GM19455 (cell line): ENCODE measurements around the gene BCAN.

Source experiments
- ATAC-seq: cut with Tn5 transposase; IDR thresholded peaks from one replicate; pipeline ENCODE4 v1.9.1; 2021; ENCODE audit not compliant: unreplicated experiment

Gene BCAN

DNA sequence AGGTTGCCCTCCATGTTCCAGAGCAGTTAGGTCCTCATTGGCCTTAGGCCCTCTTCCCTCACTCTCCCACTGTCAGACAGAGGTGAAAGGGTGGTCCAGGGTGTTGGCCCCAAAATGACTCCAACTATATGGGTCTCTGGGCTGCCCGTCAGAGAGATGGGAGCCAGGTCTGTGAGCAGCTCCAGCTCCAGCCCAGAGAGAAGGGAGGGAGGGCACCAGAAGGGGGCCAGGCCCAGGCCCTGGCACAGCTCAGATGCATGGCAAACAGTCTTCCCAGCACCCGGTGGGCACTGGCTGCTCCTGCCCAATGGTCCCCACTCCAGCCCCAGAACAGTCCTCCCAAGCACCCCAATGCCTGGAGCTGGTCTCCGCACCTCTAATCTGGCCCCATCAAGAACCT lies 2.2 kb downstream of the BCAN start:
- no peak for ATAC-seq

- no peak for ATAC-seq
Measured at GRCh38 chr1:156644640-156645039, 2.7 kb downstream of the BCAN start.

DNA sequence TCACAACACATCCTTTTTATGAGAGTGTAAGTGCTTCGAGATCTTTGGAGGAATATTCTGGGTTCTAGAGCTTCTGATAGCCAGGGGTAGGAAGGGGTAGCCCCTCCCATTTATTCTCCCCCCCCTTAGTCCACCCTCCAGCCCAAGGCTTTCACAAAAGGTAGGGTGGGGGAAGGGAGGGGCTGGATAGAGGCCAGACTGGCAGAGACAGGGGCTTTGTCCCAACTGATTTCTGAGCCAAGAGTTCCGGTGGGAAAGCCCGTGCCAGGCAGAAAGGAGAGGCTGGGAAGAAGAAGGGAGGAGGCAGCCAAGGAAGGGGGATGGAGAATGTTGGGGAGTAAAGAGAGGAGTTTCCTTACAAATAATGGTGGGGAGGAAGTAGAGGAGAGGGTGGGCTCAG lies 3.1 kb downstream of the BCAN start:
- ATAC-seq = no peak

DNA sequence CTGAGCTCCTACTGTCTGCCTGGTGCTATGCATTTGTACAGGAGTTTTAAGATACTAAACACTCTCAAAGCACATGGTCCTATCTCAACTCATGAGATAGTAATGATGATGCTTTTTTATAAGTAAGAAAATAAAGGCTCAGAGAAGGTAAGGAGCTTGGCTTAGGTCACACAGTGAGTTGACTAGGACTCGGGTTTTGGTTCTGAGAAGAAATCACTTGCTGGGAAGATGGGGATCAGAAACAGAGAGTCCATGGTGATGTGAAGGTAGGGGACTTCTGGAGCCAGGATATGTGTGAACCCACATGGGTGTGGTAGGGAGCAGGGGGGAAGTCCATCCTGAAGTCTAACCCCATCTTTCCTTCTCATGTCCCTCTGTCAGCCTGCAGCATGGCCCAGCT lies 3.7 kb downstream of the BCAN start:
- no peak for ATAC-seq

GRCh38 chr1:156646738-156647211 lies 4.9 kb downstream of the BCAN start:
- no peak for ATAC-seq

DNA sequence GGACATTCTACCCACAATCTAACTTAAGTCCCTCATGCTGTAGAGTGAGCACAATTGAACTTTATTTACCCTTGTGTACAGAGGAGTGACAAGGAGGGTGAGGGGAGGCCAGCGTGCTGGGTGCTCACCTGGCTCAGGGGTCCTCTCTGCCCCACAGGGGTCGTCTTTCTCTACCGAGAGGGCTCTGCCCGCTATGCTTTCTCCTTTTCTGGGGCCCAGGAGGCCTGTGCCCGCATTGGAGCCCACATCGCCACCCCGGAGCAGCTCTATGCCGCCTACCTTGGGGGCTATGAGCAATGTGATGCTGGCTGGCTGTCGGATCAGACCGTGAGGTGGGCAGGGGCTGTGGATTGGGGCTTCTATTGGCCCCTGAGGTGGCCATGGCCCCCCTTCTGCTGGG lies 5.4 kb downstream of the BCAN start:
- ATAC-seq = no peak

DNA sequence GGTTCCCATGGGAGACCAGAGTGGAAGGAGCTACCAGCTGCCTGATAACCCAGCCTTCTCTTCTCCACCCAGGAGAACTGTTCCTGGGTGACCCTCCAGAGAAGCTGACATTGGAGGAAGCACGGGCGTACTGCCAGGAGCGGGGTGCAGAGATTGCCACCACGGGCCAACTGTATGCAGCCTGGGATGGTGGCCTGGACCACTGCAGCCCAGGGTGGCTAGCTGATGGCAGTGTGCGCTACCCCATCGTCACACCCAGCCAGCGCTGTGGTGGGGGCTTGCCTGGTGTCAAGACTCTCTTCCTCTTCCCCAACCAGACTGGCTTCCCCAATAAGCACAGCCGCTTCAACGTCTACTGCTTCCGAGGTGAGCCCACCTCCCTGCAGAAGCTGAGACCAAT lies 6.6 kb downstream of the BCAN start:
- ATAC-seq = no peak

GRCh38 chr1:156648951-156649350 lies 7.0 kb downstream of the BCAN start:
- no peak for ATAC-seq

GRCh38 chr1:156652131-156652991 lies 10.4 kb downstream of the BCAN start:
- no peak for ATAC-seq

- no peak for ATAC-seq
Measured at GRCh38 chr1:156652992-156653355, 11.1 kb downstream of the BCAN start.

DNA sequence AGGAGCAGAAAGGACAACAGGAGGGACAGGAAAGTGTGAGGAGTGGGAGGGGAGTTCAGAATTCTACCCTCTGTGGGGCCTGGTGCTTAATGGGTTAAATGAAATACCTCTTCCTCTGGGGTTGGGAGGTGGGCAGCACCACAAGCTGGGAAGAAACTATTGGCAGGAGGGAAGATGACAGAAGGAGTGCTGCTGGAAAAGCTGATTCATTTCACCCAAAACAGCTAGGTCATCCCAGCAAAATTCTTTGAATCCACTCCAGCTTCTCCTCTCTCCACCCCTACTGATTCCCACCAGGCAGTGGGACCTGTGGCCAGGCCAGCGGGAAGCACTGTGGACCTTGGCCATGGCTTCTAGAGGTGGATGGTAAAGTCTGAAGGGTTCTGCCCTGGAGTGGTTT lies 12.8 kb downstream of the BCAN start:
- no peak for ATAC-seq

DNA sequence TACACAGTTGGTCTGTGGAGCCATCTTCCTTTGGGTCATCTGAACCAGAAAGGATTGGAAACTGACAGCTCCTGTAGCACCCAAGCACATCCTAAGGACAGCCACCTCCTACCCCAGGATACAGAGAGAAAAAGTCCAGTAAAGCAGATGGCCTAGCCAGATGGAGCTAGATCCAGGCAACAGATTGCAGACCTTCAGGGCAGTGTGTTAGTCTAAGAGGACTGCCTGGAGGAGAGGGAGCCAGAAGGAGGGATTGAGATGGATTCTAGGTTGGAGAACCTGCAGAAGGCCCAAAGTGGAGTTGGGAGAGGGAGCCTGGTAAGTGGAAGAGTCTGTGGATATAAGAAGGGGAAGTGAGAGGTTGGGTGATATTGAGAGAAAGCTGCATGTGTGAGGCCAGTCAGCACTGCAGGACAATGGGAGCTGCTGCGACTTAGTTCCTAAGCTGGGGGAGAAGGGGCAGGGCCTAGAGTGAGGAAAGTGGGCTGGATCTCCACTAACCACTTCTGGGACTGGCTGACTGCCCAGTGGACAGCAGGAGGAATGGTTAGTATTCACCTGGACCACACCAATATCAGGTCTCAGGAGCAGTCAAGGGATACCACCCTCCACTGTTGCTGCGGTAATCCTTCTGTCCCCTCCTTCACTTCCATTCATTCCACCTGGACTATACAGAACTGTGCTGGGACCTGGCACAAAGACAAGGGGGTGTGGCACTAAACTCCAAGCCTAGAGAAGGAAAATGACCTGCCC lies 13.4 kb downstream of the BCAN start:
- no peak for ATAC-seq

GRCh38 chr1:156655904-156656516 lies 14.1 kb downstream of the BCAN start:
- ATAC-seq = no peak

DNA sequence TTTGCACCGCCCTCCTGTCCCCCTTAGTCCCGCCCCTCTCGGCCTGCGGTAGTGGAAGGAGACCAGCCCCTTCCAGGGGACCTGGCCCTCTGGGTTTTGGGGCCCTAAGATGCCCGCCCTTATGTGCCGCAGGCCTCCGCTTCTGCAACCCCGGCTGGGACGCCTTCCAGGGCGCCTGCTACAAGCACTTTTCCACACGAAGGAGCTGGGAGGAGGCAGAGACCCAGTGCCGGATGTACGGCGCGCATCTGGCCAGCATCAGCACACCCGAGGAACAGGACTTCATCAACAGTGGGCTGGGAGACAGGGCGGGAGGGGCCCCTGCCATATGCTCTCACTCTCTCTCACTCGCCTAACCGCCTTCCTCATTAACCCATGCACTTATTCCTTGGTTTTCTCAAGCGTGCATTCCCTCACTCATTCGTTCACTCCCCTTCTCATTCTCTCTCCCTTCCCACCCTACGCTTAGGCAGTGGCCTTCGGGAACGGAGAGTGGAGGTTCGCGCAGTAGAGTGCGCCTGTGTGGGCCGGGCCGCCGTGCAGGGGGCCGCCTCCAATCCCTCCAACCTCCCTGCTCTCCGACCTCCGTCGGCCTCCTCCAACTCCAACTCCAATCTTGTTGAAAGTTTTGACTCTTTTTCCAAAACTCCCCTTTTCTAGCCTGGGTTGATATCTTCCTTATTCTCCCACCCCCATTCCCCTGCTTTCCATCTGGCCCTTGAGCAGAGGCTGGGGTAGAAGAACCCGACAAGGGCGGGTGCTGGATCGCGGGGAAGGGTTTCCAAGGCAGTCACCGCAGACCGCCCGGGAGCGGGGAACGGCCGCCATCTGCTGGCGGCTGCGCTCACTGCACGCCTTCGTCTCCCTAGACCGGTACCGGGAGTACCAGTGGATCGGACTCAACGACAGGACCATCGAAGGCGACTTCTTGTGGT lies 15.2 kb downstream of the BCAN start:
- no peak for ATAC-seq

- no peak for ATAC-seq
Measured at GRCh38 chr1:156657741-156658319, 15.9 kb downstream of the BCAN start.

DNA sequence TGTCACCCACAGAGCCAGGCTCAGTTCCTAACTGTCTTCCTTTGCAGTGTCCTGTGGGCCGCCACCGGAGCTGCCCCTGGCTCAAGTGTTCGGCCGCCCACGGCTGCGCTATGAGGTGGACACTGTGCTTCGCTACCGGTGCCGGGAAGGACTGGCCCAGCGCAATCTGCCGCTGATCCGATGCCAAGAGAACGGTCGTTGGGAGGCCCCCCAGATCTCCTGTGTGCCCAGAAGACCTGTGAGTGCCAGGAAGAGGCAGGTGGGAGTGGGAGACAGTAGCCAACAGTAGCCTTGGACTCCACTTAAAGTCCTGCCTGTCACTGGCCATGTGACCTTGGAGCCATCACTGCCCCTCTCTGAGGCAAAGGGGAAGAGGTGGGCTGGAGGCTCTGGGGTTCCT lies 16.6 kb downstream of the BCAN start:
- no peak for ATAC-seq

GRCh38 chr1:156658945-156659574 lies 17.1 kb downstream of the BCAN start:
- no peak for ATAC-seq

- no peak for ATAC-seq
Measured at GRCh38 chr1:156659661-156659987, 17.7 kb downstream of the BCAN start.

DNA sequence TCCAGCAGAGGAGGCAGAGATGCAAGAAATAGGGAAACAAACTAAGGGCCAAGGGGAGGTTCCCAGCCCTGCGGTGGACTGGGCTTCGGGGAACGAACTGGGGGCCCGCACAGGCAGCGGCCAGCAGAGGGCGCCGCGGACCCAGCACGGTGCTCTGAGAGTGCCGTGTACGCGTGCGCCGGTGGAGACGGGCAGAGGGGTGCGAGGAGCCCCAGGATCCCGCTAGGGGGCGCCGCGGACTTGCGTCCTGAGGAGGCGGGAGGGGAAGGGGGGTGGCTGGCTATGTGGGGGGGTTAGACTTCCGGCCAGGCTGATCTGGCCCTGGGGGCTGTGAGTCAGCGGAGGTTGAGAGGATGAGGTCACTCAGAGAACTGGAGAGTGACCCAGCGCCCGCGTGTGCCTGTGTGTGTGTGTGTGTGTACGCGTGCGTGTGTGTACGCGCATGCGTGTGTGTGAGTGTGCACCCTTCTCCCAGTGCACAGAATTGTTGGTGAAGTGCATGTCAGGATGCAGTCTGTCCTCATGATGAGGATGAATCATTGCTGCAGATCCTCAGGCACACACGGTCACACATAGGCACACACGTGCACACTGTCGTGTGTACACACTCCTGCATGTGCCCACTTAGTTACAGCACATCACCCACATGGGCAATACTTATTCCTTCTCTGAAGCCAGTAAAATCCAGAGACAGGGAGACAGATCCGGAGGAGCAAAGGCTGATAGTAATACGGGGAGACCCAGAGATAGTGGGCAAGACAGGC lies 18.3 kb downstream of the BCAN start:
- peak; percentile 61 for ATAC-seq
